HFF-Myc (cell line): ENCODE data around the gene SEMA4B.
"Not testable (repeated sequence)": the region's sequence is repeated elsewhere in the genome, so short reads cannot be mapped to it uniquely, and the experiment has no call there.

Source experiments
- DNase-seq: peaks from one replicate; pipeline ENCODE4 v3.0.0-alpha.2; 2011; ENCODE audit warnings: low read depth; ENCODE audit errors: extremely low read depth
- H3K4me3 ChIP-seq: replicated peaks from 2 replicates; pipeline ENCODE4 v1.5.1; 2011; ENCODE audit warnings: low read depth, mild to moderate bottlenecking, control low read depth, low read length
- CTCF ChIP-seq: IDR thresholded peaks from 2 replicates; pipeline ENCODE4 v1.5.1; 2012; ENCODE audit warnings: mild to moderate bottlenecking, low read depth, low read length, control low read depth; ENCODE audit errors: missing control alignments

SEMA4B gene

DNA sequence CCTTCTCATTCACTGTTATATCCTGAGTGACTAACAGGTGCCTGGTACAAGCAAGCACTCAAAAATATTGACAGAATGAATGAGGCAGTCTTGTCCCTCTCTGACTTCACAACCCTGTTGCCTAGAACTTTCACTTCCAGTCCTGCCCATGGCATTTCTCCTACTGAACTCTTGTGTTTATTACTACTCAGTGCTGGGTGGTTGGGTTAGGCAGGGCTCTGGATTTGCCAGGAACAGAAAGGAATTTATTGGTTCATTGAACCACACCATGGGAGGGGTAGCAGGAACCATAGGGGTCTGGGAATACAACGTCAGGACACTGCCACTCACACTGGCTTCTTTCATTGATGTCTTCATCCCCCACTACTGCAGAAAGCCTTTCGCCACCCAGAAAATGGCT lies 41.9 kb upstream of the SEMA4B start:
- no peak overlapping the region for H3K4me3 ChIP-seq
- TF ChIP-seq CTCF: no peak
- DNase-seq: no peak

DNA sequence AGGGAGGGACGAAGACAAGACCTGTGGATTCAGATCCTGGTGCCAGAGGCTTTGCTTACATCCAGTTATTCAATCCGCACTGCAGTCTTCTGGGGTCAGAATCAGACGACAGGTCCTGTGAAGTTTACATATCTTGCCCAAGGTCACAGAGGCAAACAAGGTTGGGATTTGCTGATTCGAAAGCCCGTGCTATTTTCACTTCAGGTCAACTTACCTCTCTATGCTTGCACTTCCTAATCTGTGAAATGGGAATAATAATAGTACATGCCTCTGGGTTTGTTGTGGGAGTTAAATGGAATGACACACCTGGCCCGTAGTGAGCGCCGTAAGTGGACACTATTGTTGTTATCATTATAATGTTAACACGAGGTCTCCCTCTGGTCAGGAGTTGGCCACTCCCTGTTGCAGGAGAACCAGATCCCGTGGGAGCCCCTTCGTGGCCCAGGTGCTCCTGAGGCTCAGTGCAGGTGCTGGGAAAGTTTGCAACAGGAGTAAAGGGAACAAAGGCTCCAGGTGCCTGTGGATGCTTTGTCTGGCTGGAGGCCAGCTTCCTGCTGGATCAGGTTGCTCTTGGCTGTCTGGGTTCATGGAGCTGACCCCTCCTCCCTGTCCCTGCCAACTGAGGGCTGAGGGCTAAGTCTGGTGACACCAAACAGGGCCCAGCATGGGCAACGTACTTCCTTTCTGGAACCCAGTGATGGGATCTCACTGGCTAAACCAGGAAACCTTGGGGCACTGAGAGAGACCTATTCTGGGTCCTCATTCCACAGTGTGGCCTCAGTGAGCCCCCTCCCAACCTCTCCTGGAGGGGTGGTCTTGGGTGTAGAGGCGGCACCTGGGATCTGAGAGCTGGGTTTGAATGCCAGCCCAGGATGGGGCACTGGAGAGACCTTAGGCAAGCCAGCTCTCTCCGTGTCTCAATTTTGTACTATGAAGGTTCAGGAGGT lies 40.1 kb upstream of the SEMA4B start:
- TF ChIP-seq CTCF: no peak
- H3K4me3 ChIP-seq: no peak overlapping the region
- no peak for DNase-seq

DNA sequence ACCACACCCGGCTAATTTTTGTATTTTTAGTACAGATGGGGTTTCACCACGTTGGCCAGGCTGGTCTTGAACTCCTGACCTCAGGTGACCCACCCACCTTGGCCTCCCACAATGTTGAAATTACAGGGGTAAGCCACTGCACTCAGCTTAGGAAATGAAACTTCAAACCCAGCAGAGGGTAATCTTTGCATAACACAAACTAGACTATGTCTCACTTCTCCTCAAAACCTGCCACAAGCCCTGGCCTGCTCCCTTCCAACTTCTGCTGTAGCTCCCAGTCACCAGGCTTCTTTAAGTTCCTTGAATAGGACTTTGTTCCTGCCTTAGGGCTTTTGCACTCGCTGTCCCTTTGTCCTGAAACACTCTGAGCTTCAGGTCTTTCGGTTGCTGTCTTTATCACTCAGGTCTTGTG lies 39.2 kb upstream of the SEMA4B start:
- TF ChIP-seq CTCF: no peak
- no peak for DNase-seq

DNA sequence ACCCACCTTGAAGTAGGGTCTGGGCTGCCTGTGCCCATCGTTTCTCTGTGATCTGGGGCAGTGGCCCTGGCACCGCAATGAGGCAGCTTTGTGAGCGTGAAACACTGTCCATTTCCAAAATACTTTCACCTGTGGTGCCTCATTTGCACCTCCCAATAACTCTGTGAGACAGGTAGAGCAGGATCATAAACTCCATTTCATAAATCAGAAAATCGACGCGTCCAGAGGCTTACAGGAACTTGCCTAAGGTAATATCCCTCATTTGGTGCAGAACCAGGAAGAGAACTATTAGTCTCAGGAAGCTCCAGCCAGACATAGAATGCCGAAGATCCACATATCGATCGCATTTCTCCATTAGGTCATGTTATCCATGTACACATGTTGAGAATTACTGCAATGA lies 38.2 kb upstream of the SEMA4B start:
- no peak overlapping the region for H3K4me3 ChIP-seq
- TF ChIP-seq CTCF: no peak
- DNase-seq: no peak

More for the DNA sequence above, 39.2 kb upstream of the SEMA4B start:
- no peak overlapping the region for H3K4me3 ChIP-seq

DNA sequence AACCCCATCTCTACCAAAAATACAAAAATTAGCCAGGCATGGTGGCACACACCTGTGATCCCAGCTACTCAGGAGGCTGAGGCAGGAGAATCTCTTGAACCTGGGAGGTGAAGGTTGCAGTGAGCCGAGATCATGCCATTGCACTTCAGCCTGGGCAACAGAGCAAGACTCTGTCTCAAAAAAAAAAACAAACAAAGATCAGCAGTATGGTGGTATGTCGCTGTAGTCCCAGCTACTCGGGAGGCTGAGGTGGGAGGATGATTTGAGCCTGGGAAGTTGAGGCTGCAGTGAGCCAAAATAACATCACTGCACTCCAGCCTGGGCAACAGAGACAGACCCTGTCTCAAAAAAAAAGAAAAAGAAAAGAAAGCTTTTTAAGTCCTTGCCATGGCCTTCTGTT lies 36.9 kb upstream of the SEMA4B start:
- H3K4me3 ChIP-seq, DNase-seq: not testable (repeated sequence)

DNA sequence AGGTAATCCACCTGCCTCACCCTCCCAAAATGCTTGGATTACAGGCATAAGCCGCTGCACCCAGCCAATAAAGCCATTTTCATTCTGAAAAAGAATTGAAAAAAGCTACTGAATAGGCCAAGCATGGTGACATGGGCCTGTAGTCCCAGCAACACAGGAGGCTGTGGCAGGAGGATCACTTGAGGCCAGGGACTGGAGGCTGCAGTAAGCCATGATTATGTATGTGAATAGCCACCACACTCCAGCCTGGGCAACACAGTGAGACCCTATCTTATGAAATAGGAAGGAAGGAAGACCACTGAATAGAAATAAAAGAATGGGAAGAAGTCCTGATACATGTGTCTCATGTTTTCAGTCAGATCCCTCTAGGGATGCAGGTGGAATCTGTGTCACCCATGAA lies 36.0 kb upstream of the SEMA4B start:
- H3K4me3 ChIP-seq: no peak overlapping the region
- no peak for TF ChIP-seq CTCF
- DNase-seq: no peak

- no peak for TF ChIP-seq CTCF
- no peak overlapping the region for H3K4me3 ChIP-seq
- peak; percentile 92 for DNase-seq
These were observed 35.3 kb upstream of the SEMA4B start for GRCh38 chr15:90165659-90166489.
